HCT116 (cell line): ENCODE results near the gene LNPEP. TPM values are rescaled to one million over a fixed set of nuclear protein-coding genes. Genes with fewer than 3 reads are reported as not detected.

Experiments
- ATAC-seq: fragments of 200-7000 bp; cut with Tn5 transposase; 2 replicates; pipeline ENCODE4 v1.9.1; 2020; ENCODE audit warnings: mild to moderate bottlenecking, moderate library complexity
- BruUV-seq: library from RNA; stranded (reverse); fragments of 400-500 nt; replicated peaks from 2 replicates; lab custom pipeline; 2021; lab: Mats Ljungman, UMichigan
- CTCF ChIA-PET: fragments of 300-600 bp; sonication (Branson Sonifier 250); formaldehyde crosslinking; loops from one replicate; lab custom pipeline; 2021; ENCODE audit warnings: antibody characterized with exemption; lab: Charles Lee
- POLR2A ChIA-PET: fragments of 300-600, 350-600 bp; sonication (Branson Sonifier 250); formaldehyde crosslinking; loops from one replicate; lab custom pipeline; 2021; ENCODE audit warnings: antibody characterized with exemption; lab: Charles Lee
- RAD21 ChIA-PET, 2 experiments: fragments of 300-600 bp; sonication (Branson Sonifier 250); formaldehyde crosslinking; loops; one replicate each; lab custom pipeline; 2023; ENCODE audit warnings: low total read pairs in 2 of 2; ENCODE audit not compliant: uncharacterized antibody in 2 of 2, unreplicated experiment in 2 of 2, low non-redundant PET in 1 of 2; lab: Charles Lee
- DNase-seq: peaks from one replicate; pipeline ENCODE4 v3.0.0-alpha.2; 2010; ENCODE audit warnings: low read depth, low spot score
- H2AFZ ChIP-seq: fragments of 200-600 bp; shearing (Covaris generic), sonication (generic); 2 replicates; pipeline ENCODE4 v1.6.1; 2017; ENCODE audit warnings: low read depth, mixed run types, mixed read lengths, antibody characterized with exemption, low read length; ENCODE audit not compliant: poor library complexity, severe bottlenecking
- H3K27ac ChIP-seq: 2 replicates; pipeline ENCODE4 v1.5.1; 2012; ENCODE audit warnings: low read depth, low read length
- H3K27me3 ChIP-seq: fragments of 200-600 bp; sonication (generic); 2 replicates; pipeline ENCODE4 v1.6.1; 2016; ENCODE audit warnings: mixed run types, low read length, mixed read lengths; ENCODE audit not compliant: insufficient read depth
- H3K36me3 ChIP-seq, 2 experiments: fragments of 200-500 bp in 1 of 2; fragments of 200-600 bp in 1 of 2; sonication (Bioruptor generic) in 1 of 2; sonication (generic) in 1 of 2; 2 replicates each; pipeline versions ENCODE4 v1.5.1 to v1.6.1; 2014 to 2016; ENCODE audit warnings: low read length in 2 of 2, inconsistent platforms in 1 of 2, mixed read lengths in 1 of 2, mixed run types in 1 of 2; ENCODE audit not compliant: insufficient read depth in 2 of 2, control insufficient read depth in 1 of 2
- H3K4me1 ChIP-seq, 2 experiments: fragments of 200-600 bp in 1 of 2; sonication (generic) in 1 of 2; 2 replicates each; pipeline versions ENCODE4 v1.5.1 to v1.6.1; 2012 to 2017; ENCODE audit warnings: low read length in 2 of 2, inconsistent platforms in 1 of 2, mild to moderate bottlenecking in 1 of 2, mixed read lengths in 1 of 2, mixed run types in 1 of 2, moderate library complexity in 1 of 2; ENCODE audit not compliant: insufficient read depth in 2 of 2, control insufficient read depth in 1 of 2
- H3K4me2 ChIP-seq: fragments of 200-600 bp; sonication (generic); 2 replicates; pipeline ENCODE4 v1.6.1; 2017; ENCODE audit warnings: mixed run types, low read length, mixed read lengths
- H3K4me3 ChIP-seq, 2 experiments: fragments of 200-600 bp in 1 of 2; sonication (generic) in 1 of 2; replicated peaks in 1 of 2; 2 replicates each; pipeline ENCODE4 v1.5.1; 2011 to 2016; ENCODE audit warnings: low read length in 2 of 2, control low read depth in 1 of 2, low read depth in 1 of 2, mild to moderate bottlenecking in 1 of 2, mixed read lengths in 1 of 2, mixed run types in 1 of 2
- H3K79me2 ChIP-seq: fragments of 200-600 bp; sonication (generic); 2 replicates; pipeline ENCODE4 v1.6.1; 2017; ENCODE audit warnings: mild to moderate bottlenecking, mixed run types, low read length, moderate library complexity, mixed read lengths; ENCODE audit not compliant: insufficient read depth
- H3K9ac ChIP-seq: fragments of 200-600 bp; sonication (generic); 2 replicates; pipeline ENCODE4 v1.6.1; 2016; ENCODE audit warnings: low read length, mixed read lengths
- H3K9me2 ChIP-seq: fragments of 200-600 bp; sonication (generic), shearing (Covaris generic); 2 replicates; pipeline ENCODE4 v1.6.1; 2017; ENCODE audit warnings: mixed run types, mild to moderate bottlenecking, moderate library complexity; ENCODE audit not compliant: insufficient read depth
- H3K9me3 ChIP-seq, 2 experiments: fragments of 200-500 bp in 1 of 2; fragments of 200-600 bp in 1 of 2; sonication (Bioruptor generic) in 1 of 2; sonication (generic) in 1 of 2; 2 replicates each; pipeline ENCODE4 v1.6.1; 2014 to 2017; ENCODE audit warnings: low read length in 2 of 2, mixed read lengths in 2 of 2, inconsistent platforms in 1 of 2, low read depth in 1 of 2, mild to moderate bottlenecking in 1 of 2, mixed run types in 1 of 2, moderate library complexity in 1 of 2; ENCODE audit not compliant: control insufficient read depth in 1 of 2, insufficient read depth in 1 of 2
- H4K20me1 ChIP-seq: fragments of 200-600 bp; sonication (generic), shearing (Covaris generic); 2 replicates; pipeline ENCODE4 v1.6.1; 2017; ENCODE audit warnings: mixed run types, mild to moderate bottlenecking, moderate library complexity; ENCODE audit not compliant: insufficient read depth
- ATF3 ChIP-seq: IDR thresholded peaks from 2 replicates; pipeline ENCODE4 v1.6.1; 2012
- CEBPB ChIP-seq: IDR thresholded peaks from 2 replicates; pipeline ENCODE4 v1.6.1; 2012; ENCODE audit warnings: low read depth
- CTCF ChIP-seq, 3 experiments: fragments of 200-600 bp in 1 of 3; sonication (generic) in 1 of 3; IDR thresholded peaks in 2 of 3; conservative IDR thresholded peaks in 1 of 3; 2 replicates each; pipeline ENCODE4 v1.5.1; 2012 to 2017; ENCODE audit warnings: low read depth in 2 of 3, low read length in 2 of 3, antibody characterized with exemption in 1 of 3, borderline replicate concordance in 1 of 3, control low read depth in 1 of 3, mild to moderate bottlenecking in 1 of 3, mixed read lengths in 1 of 3, mixed run types in 1 of 3, moderate library complexity in 1 of 3; ENCODE audit not compliant: insufficient read depth in 1 of 3
- POLR2A ChIP-seq: IDR thresholded peaks from 2 replicates; pipeline ENCODE4 v1.7.0; 2011; ENCODE audit warnings: borderline replicate concordance; ENCODE audit not compliant: insufficient read depth, insufficient read length; ENCODE audit errors: extremely low read depth
- RAD21 ChIP-seq: IDR thresholded peaks from 2 replicates; pipeline ENCODE4 v1.6.1; 2012; ENCODE audit warnings: low read depth, mild to moderate bottlenecking
- SP1 ChIP-seq: IDR thresholded peaks from 2 replicates; pipeline ENCODE4 v1.6.1; 2012; ENCODE audit warnings: low read depth
- SRF ChIP-seq: IDR thresholded peaks from 2 replicates; pipeline ENCODE4 v1.6.1; 2012; ENCODE audit warnings: low read depth
- TCF7L2 ChIP-seq: IDR thresholded peaks from 2 replicates; pipeline ENCODE4 v1.7.0; 2011; ENCODE audit warnings: borderline replicate concordance, inconsistent platforms; ENCODE audit not compliant: insufficient read depth, insufficient read length; ENCODE audit errors: extremely low read depth
- ZNF274 ChIP-seq: fragments of 200-500 bp; sonication (Bioruptor generic); IDR thresholded peaks from 2 replicates; pipeline ENCODE4 v1.6.1; 2014; ENCODE audit warnings: mild to moderate bottlenecking, low read depth, low read length, inconsistent platforms
- intact Hi-C: fragments of 100-400 bp; cut with micrococcal nuclease; formaldehyde crosslinking; loops from 2 replicates; pipeline ENCODE4 v1.10.0; 2022
- total RNA-seq: library from RNA; stranded (reverse); gene quantifications from one replicate; pipeline ENCODE4 v1.2.1, GENCODE V29; 2021; ENCODE audit not compliant: unreplicated experiment

Gene LNPEP
- total RNA-seq, 1 experiment from 2014 or later: 14.9 TPM

GRCh38 chr5:96941140-96941539 lies 5.3 kb downstream of the LNPEP start:
- Histone ChIP-seq H3K9me3 (no peaks in the 10 kb centered on the region), H3K4me3 (no peak overlapping the region), H3K27me3 (no peaks in the 10 kb centered on the region), H3K9me2 (no peaks in the 10 kb centered on the region), H3K4me1 (peaks cover 7 to 14% of the 10 kb centered on the region in 2 experiments; a peak in 3 of 4 replicates), H2AFZ (no peak overlapping the region), H3K9ac (no peak overlapping the region), H4K20me1 (no peaks in the 10 kb centered on the region), H3K27ac (no peak overlapping the region), H3K36me3 (no peaks in the 10 kb centered on the region), H3K79me2 (peaks cover 62% of the 10 kb centered on the region), H3K4me2 (no peak overlapping the region)
- ATAC-seq (no peak), DNase-seq (no peak)
- TF ChIP-seq RAD21: no peak
- TF ChIP-seq TCF7L2: no peak
- no peak for TF ChIP-seq SP1
- TF ChIP-seq POLR2A: no peak
- TF ChIP-seq CEBPB: no peak
- TF ChIP-seq CTCF (IDR thresholded peaks at IDR 0.05 in 2 of 3, conservative IDR thresholded peaks at IDR 0.05 in 1 of 3; ENCODE audit: borderline replicate concordance in 1 of 3, insufficient read depth in 1 of 3, low read depth in 2 of 3, low read length in 2 of 3): no peak
- no peak for TF ChIP-seq ZNF274
- POLR2A ChIA-PET: no interaction called here
- intact Hi-C loops: no loop called here
- RAD21 ChIA-PET: no interaction called here
- CTCF ChIA-PET: no interaction called here
- BruUV-seq: no TSS peak

GRCh38 chr5:96942078-96942477 lies 6.2 kb downstream of the LNPEP start:
- Histone ChIP-seq H3K9me2 (no peaks in the 10 kb centered on the region), H3K4me1 (peaks cover 6 to 10% of the 10 kb centered on the region in 2 experiments; a peak in 3 of 4 replicates), H3K4me2 (no peak overlapping the region), H3K4me3 (no peak overlapping the region), H4K20me1 (no peaks in the 10 kb centered on the region), H3K79me2 (peaks cover 56% of the 10 kb centered on the region), H3K9me3 (no peaks in the 10 kb centered on the region), H3K27me3 (no peaks in the 10 kb centered on the region)
- ChIA-PET POLR2A (no interaction called here), RAD21 (no interaction called here)
- BruUV-seq: no TSS peak
- no peak for ATAC-seq
- TF ChIP-seq ATF3: no peak
- TF ChIP-seq SRF: no peak
- TF ChIP-seq, all 23 proteins: peak for 0
- CTCF ChIA-PET: no interaction called here
- intact Hi-C loops: no loop called here
- H3K36me3 ChIP-seq: no peaks in the 10 kb centered on the region
- H2AFZ ChIP-seq: no peak overlapping the region
- H3K9ac ChIP-seq: no peak overlapping the region
- DNase-seq: no peak
- H3K27ac ChIP-seq: no peak overlapping the region
